OCI-LY3 (cell line): ENCODE data around the gene CYTH3.

Experiments used
- H2AFZ ChIP-seq: fragments of 200-600, 300-600 bp; shearing (Covaris generic); 2 replicates; pipeline ENCODE4 v1.6.0; 2014; ENCODE audit warnings: antibody characterized with exemption, low read depth, low read length
- H3K27ac ChIP-seq: fragments of 200-600, 300-600 bp; sonication (generic); 2 replicates; pipeline ENCODE4 v1.5.1; 2014; ENCODE audit warnings: mild to moderate bottlenecking, low read length, moderate library complexity, mixed read lengths
- H3K27me3 ChIP-seq: fragments of 200-600, 300-600 bp; sonication (generic); 2 replicates; pipeline ENCODE4 v1.6.1; 2014; ENCODE audit warnings: low read depth, low read length, mixed read lengths
- H3K36me3 ChIP-seq: fragments of 200-600, 300-600 bp; sonication (generic); replicated peaks from 2 replicates; pipeline ENCODE3; 2014; ENCODE audit warnings: low read depth, low read length, mixed read lengths
- H3K4me1 ChIP-seq: fragments of 300-600, 200-600 bp; sonication (generic); 2 replicates; pipeline ENCODE4 v1.6.1; 2014; ENCODE audit warnings: low read length, mixed read lengths
- H3K4me2 ChIP-seq: fragments of 200-600, 300-600 bp; sonication (generic); 2 replicates; pipeline ENCODE4 v1.6.1; 2014; ENCODE audit warnings: low read length, mixed read lengths
- H3K4me3 ChIP-seq: fragments of 300-600, 200-600 bp; sonication (generic); 2 replicates; pipeline ENCODE4 v1.5.1; 2014; ENCODE audit warnings: antibody characterized with exemption, mild to moderate bottlenecking, low read length, moderate library complexity
- H3K79me2 ChIP-seq: fragments of 300-600, 200-600 bp; shearing (Covaris generic); 2 replicates; pipeline ENCODE4 v1.6.1; 2014; ENCODE audit warnings: mild to moderate bottlenecking, low read length, mixed read lengths
- H3K9ac ChIP-seq: fragments of 300-600, 200-600 bp; shearing (Covaris generic); 2 replicates; pipeline ENCODE4 v1.6.0; 2014; ENCODE audit warnings: mild to moderate bottlenecking, low read length, moderate library complexity
- H3K9me3 ChIP-seq: fragments of 200-600, 300-600 bp; shearing (Covaris generic); 2 replicates; pipeline ENCODE4 v1.6.1; 2014; ENCODE audit warnings: low read length, mixed read lengths; ENCODE audit not compliant: insufficient read depth
- H4K20me1 ChIP-seq: fragments of 200-600, 300-600 bp; sonication (generic); 2 replicates; pipeline ENCODE4 v1.6.1; 2016; ENCODE audit warnings: low read length, mixed read lengths; ENCODE audit not compliant: insufficient read depth
- CTCF ChIP-seq: fragments of 200-600, 300-600 bp; sonication (generic); IDR thresholded peaks from 2 replicates; pipeline ENCODE4 v1.5.1; 2014; ENCODE audit warnings: antibody characterized with exemption, low read length, low read depth
- EZH2phosphoT487 ChIP-seq: fragments of 200-600 bp; shearing (Covaris generic); IDR thresholded peaks from 2 replicates; pipeline ENCODE4 v1.6.1; 2018; ENCODE audit warnings: antibody characterized with exemption, mixed run types, low read depth

CYTH3 gene

GRCh38 chr7:6139189-6139996 is 133.0 kb downstream of the CYTH3 start:
- Histone ChIP-seq H2AFZ (no peak overlapping the region), H3K9me3 (no peaks in the 10 kb centered on the region), H3K4me3 (no peak overlapping the region), H3K4me1 (peaks cover 5% of the 10 kb centered on the region), H3K9ac (no peak overlapping the region), H3K36me3 (peaks cover 9% of the 10 kb centered on the region), H3K27me3 (no peaks in the 10 kb centered on the region), H4K20me1 (no peaks in the 10 kb centered on the region), H3K79me2 (no peaks in the 10 kb centered on the region), H3K4me2 (no peak overlapping the region), H3K27ac (no peak overlapping the region)
- no peak for TF ChIP-seq CTCF
- no peak for TF ChIP-seq EZH2phosphoT487

- Histone ChIP-seq H3K27me3 (no peaks in the 10 kb centered on the region), H3K9ac (no peak overlapping the region), H3K36me3 (peaks cover 14% of the 10 kb centered on the region), H3K27ac (no peak overlapping the region), H2AFZ (no peak overlapping the region), H3K4me3 (no peak overlapping the region), H3K4me1 (peaks cover 5% of the 10 kb centered on the region), H4K20me1 (no peaks in the 10 kb centered on the region), H3K79me2 (no peaks in the 10 kb centered on the region), H3K4me2 (no peak overlapping the region), H3K9me3 (no peaks in the 10 kb centered on the region)
- no peak for TF ChIP-seq EZH2phosphoT487
Observed at GRCh38 chr7:6136475-6136874, 135.9 kb downstream of the CYTH3 start.

DNA sequence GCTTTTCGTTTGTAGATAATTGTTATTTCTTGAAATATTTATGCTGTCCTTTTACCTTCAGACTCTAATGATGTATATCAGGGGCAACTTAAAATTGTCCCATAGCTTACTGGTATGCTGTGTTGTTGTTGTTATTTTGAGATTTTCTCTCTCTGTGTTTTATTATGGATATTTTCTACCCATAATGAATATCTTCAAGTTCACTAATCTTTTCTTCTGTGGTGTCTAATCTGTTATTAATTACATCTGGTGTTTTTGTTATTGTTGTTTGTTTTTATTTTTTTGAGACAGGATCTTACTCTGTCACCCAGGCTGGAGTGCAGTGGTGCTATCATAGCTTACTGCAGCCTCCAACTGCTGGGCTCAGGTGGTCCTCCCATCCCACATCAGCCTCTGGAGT is 139.2 kb downstream of the CYTH3 start:
- Histone ChIP-seq H3K27ac (no peak overlapping the region), H3K4me3 (no peak overlapping the region), H3K9ac (no peak overlapping the region), H3K4me2 (no peak overlapping the region), H2AFZ (no peak overlapping the region), H3K4me1 (peaks cover 5% of the 10 kb centered on the region), H3K27me3 (no peaks in the 10 kb centered on the region), H4K20me1 (no peaks in the 10 kb centered on the region), H3K36me3 (peaks cover 9% of the 10 kb centered on the region), H3K9me3 (no peaks in the 10 kb centered on the region), H3K79me2 (no peaks in the 10 kb centered on the region; the same call in 1 of the 2 replicates)
- TF ChIP-seq CTCF, result no peak
- no peak for TF ChIP-seq EZH2phosphoT487

DNA sequence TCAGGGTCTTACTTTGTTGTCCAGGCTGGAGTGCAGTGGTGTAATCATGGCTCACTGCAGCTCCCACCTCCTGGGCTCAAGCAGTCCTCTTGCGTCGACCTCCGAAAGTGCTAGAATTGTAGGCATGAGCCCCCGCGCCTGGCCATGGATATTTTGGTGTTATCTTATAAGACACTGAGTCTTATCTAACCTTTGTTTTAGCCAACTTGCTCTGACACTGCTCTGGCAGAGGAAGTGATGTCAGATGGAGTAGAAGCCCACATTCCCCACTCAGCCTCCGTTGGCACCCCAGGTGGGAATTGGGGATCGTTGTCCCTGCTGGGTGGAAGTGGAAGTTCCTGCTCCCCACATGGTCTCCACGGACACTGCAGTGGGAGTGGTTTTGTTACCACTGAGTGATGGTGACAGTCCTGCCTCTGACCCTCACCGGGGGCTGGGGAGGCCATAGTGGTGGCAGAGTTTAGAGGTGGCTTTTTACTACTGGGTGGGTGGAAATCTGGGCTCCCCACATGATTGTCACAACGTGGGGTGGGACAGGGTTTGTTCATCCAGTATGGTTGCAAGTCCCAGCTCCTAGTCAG is 142.3 kb downstream of the CYTH3 start:
- H3K79me2 ChIP-seq, result no peaks in the 10 kb centered on the region; the same call in none of the 2 replicates
- no peak overlapping the region for H2AFZ ChIP-seq

More for the DNA sequence above, 142.3 kb downstream of the CYTH3 start:
- Histone ChIP-seq H3K9ac (no peak overlapping the region), H3K27me3 (no peaks in the 10 kb centered on the region), H4K20me1 (no peaks in the 10 kb centered on the region), H3K4me3 (no peak overlapping the region), H3K27ac (no peak overlapping the region), H3K36me3 (peaks cover 9% of the 10 kb centered on the region), H3K4me1 (no peaks in the 10 kb centered on the region), H3K9me3 (no peaks in the 10 kb centered on the region), H3K4me2 (no peak overlapping the region)
- no peak for TF ChIP-seq CTCF
- TF ChIP-seq EZH2phosphoT487, result no peak
